ENCODE measurements around the gene TNFRSF12A.
"Not testable (repeated sequence)": the region's sequence is repeated elsewhere in the genome, so short reads cannot be mapped to it uniquely, and the experiment has no call there.

Gene TNFRSF12A

GRCh38 chr16:3069146-3069545, 49.0 kb downstream of the TNFRSF12A start:
- not testable (repeated sequence) for DNase-seq

- DNase-seq = no peak
These were observed 50.5 kb downstream of the TNFRSF12A start for GRCh38 chr16:3070608-3071111.

- DNase-seq = no peak
These were observed 51.5 kb downstream of the TNFRSF12A start for GRCh38 chr16:3071655-3072054.
